ENCODE data around the gene PTBP1. TPM values are rescaled to one million over a fixed set of nuclear protein-coding genes. Genes with fewer than 3 reads are reported as not detected.

PTBP1 gene
- total and polyA plus RNA-seq, 8 donors = 83.3 to 160 (median 115) TPM

- Histone ChIP-seq H3K4me1 (no peaks in the 10 kb centered on the region), H3K9me3 (no peaks in the 10 kb centered on the region), H3K27ac (no peak overlapping the region), H3K4me3 (no peak overlapping the region), H3K36me3 (no peaks in the 10 kb centered on the region), H3K27me3 (no peaks in the 10 kb centered on the region)
- no peak for FAIRE-seq
- intact Hi-C loops (cut with DNase I) = no loop called here
- ATAC-seq = no peak
- no peak for TF ChIP-seq CTCF (IDR thresholded peaks at IDR 0.05)
- DNase-seq = no peak
Observed at GRCh38 chr19:756236-756635, 41.0 kb upstream of the PTBP1 start.

- Histone ChIP-seq H3K27me3 (no peaks in the 10 kb centered on the region), H3K36me3 (no peaks in the 10 kb centered on the region), H3K9me3 (no peaks in the 10 kb centered on the region), H3K4me3 (no peak overlapping the region), H3K4me1 (no peaks in the 10 kb centered on the region), H3K27ac (no peak overlapping the region)
- DNase-seq = peak in 2 of 6 donors; percentile 30 to 56
- no peak for FAIRE-seq
- ATAC-seq = no peak
- TF ChIP-seq CTCF (IDR thresholded peaks at IDR 0.05) = no peak
- WGBS, 2 donors = 81 to 92% methylated on average over 36 of the region's 36 CpGs
- intact Hi-C loops (cut with DNase I) = no loop called here
Observed at GRCh38 chr19:756821-757688, 40.2 kb upstream of the PTBP1 start.

- intact Hi-C loops (cut with DNase I) = no loop called here
- TF ChIP-seq CTCF (IDR thresholded peaks at IDR 0.05) = no peak
Observed at GRCh38 chr19:757811-758668, 39.2 kb upstream of the PTBP1 start.

GRCh38 chr19:763181-763580 is 34.1 kb upstream of the PTBP1 start:
- intact Hi-C loops (cut with DNase I) = loop anchor here in 1 of 3 donors (10.0 kb wide), 1 partner anchor 222 kb away; the partner anchor contains the start of gene WDR18
- ATAC-seq (no peak), FAIRE-seq (no peak), DNase-seq (no peak)
- TF ChIP-seq CTCF (IDR thresholded peaks at IDR 0.05) = no peak
- Histone ChIP-seq H3K27me3 (no peaks in the 10 kb centered on the region), H3K4me3 (no peak overlapping the region), H3K27ac (no peak overlapping the region), H3K36me3 (no peaks in the 10 kb centered on the region), H3K4me1 (no peaks in the 10 kb centered on the region), H3K9me3 (no peaks in the 10 kb centered on the region)
- 93% methylated on average over 10 of the region's 10 CpGs for WGBS, 2 donors

More at GRCh38 chr19:757811-758668, 39.2 kb upstream of the PTBP1 start:
- H3K27ac ChIP-seq = no peak overlapping the region
- H3K36me3 ChIP-seq = no peaks in the 10 kb centered on the region
- H3K4me1 ChIP-seq = no peaks in the 10 kb centered on the region
- 92 to 95% methylated on average over 47 to 50 of the region's 50 CpGs for WGBS, 2 donors
- ATAC-seq (no peak), DNase-seq (peak in 1 of 6 donors; percentile 72), FAIRE-seq (no peak)
- no peak overlapping the region for H3K4me3 ChIP-seq
- no peaks in the 10 kb centered on the region for H3K9me3 ChIP-seq
- H3K27me3 ChIP-seq = no peaks in the 10 kb centered on the region

Measured in pancreas (tissue), 10 donors.